Caki2 (cell line): ENCODE results near the gene TOR1B. TPM values are rescaled to one million over a fixed set of nuclear protein-coding genes. Genes with fewer than 3 reads are reported as not detected.

Experiments
- DNase-seq: peaks from one replicate; pipeline ENCODE4 v3.0.0-alpha.2; 2015; ENCODE audit warnings: low read depth
- in situ Hi-C: cut with HindIII; loops from 2 replicates; pipeline ENCODE4 v1.10.0; 2016; ENCODE audit warnings: low sequenced_read_pairs, low pct_unique_long_range_greater_than_20kb, mixed read lengths
- total RNA-seq: library from RNA; depleted of rRNA; stranded (reverse); fragments of >200 nt; shearing (Covaris generic); gene quantifications from 2 replicates; pipeline ENCODE4 v1.2.3, GENCODE V29; 2014; ENCODE audit warnings: low replicate concordance; rRNA removed

Gene TOR1B
- total RNA-seq, 1 experiment from 2014 or later: 19.3 TPM

DNA sequence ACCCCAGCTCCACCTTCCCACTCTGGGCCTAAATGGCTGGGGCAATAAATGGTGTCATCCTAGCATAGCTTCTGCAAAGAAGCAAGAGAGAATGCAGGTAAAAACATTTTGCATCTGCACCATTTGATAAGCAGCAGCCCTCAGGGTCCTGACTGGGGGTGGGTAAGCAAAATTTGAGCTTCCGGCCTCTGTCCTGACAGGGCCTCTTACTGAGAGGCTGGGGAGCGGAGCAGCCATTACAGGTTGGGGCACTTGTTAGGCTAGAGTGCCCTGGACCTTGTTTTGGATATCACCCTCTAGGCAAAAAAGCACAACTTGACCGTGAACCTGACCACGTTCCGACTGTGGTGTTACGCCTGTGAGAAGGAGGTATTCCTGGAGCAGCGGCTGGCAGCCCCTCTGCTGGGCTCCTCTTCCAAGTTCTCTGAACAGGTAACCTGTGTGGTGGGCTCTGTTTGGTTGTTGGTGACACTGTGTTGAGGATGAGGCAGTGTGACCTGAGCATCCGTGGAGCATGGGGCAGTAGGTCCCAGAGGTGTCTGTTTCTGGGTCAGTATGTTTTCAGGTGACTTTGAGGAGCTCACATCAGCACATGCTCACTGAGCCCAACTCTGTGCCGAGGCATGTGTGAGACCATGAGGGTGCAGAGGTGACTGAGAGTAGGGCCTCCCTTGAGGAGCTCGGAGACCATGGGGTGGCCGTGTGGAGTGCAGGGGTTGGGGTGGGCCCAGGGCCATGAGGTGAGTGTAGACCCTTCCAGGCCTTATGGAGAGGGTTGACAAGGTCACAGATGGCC is 55.4 kb downstream of the TOR1B start:
- in situ Hi-C loops: no loop called here

More for the DNA sequence above, 55.4 kb downstream of the TOR1B start:
- no peak for DNase-seq

Other genes starting within 250 kb of the TOR1B start
- gene C9orf50, start 182.1 kb upstream of the TOR1B start, total RNA-seq: not detected in 2 replicates
- 67.2 and 70.5 TPM in 2 replicates for gene NTMT1, start 177.0 kb upstream of the TOR1B start, total RNA-seq
- gene ASB6, start 161.0 kb upstream of the TOR1B start, total RNA-seq: 23.1 and 34.4 TPM in 2 replicates
- gene PRRX2, start 137.5 kb upstream of the TOR1B start, total RNA-seq: 3.0 and 7.6 TPM in 2 replicates
- gene PTGES, start 50.1 kb upstream of the TOR1B start, total RNA-seq: 44.9 and 54.4 TPM in 2 replicates
- 31.2 and 38.7 TPM in 2 replicates for gene TOR1A, start 21.0 kb downstream of the TOR1B start, total RNA-seq
- gene C9orf78, start 32.1 kb downstream of the TOR1B start, total RNA-seq: 34.7 and 37.9 TPM in 2 replicates
- 13.5 and 26.4 TPM in 2 replicates for gene USP20, start 32.3 kb downstream of the TOR1B start, total RNA-seq
- 68.1 and 103 TPM in 2 replicates for gene FNBP1, start 240.0 kb downstream of the TOR1B start, total RNA-seq